Neural cell (in vitro differentiated cells): ENCODE data around the gene ENO3. TPM values are rescaled to one million over a fixed set of nuclear protein-coding genes. Genes with fewer than 3 reads are reported as not detected.

Experiments used
- H2AFZ ChIP-seq: fragments of 200-600, 300-800 bp; sonication (generic), shearing (Covaris generic); 2 replicates; pipeline ENCODE4 v1.6.0; 2014; ENCODE audit warnings: low read depth, mild to moderate bottlenecking, antibody characterized with exemption, low read length, moderate library complexity
- H3F3A ChIP-seq: fragments of 200-600 bp; shearing (Covaris generic); 2 replicates; pipeline ENCODE4 v1.6.1; 2016; ENCODE audit warnings: mild to moderate bottlenecking, moderate library complexity, mixed read lengths, antibody characterized with exemption, low read length; ENCODE audit not compliant: insufficient read depth, poor library complexity, severe bottlenecking
- H3K27ac ChIP-seq: fragments of 200-600, 300-800 bp; sonication (generic), shearing (Covaris generic); 2 replicates; pipeline ENCODE4 v1.5.1; 2014; ENCODE audit warnings: mild to moderate bottlenecking, low read length, moderate library complexity
- H3K27me3 ChIP-seq: fragments of 300-800, 200-600 bp; sonication (generic), shearing (Covaris generic); 2 replicates; pipeline ENCODE4 v1.6.0; 2014; ENCODE audit warnings: mild to moderate bottlenecking, low read depth, low read length, moderate library complexity; ENCODE audit not compliant: insufficient read depth
- H3K36me3 ChIP-seq: fragments of 300-800, 200-600 bp; sonication (generic), shearing (Covaris generic); 2 replicates; pipeline ENCODE4 v1.5.1; 2014; ENCODE audit warnings: mild to moderate bottlenecking, antibody characterized with exemption, low read length, moderate library complexity; ENCODE audit not compliant: insufficient read depth
- H3K4me2 ChIP-seq: fragments of 300-800, 200-600 bp; sonication (generic), shearing (Covaris generic); 2 replicates; pipeline ENCODE4 v1.6.0; 2014; ENCODE audit warnings: mild to moderate bottlenecking, low read length
- H3K4me3 ChIP-seq: fragments of 300-800, 200-600 bp; sonication (generic), shearing (Covaris generic); 2 replicates; pipeline ENCODE4 v1.5.1; 2014; ENCODE audit warnings: mild to moderate bottlenecking, low read length, moderate library complexity
- H3K79me2 ChIP-seq: fragments of 200-600 bp; shearing (Covaris generic); replicated peaks from 2 replicates; pipeline ENCODE4 v1.6.0; 2014; ENCODE audit warnings: mild to moderate bottlenecking, low read length, moderate library complexity; ENCODE audit not compliant: insufficient read depth
- H3K9ac ChIP-seq: fragments of 300-800, 200-600 bp; sonication (generic), shearing (Covaris generic); 2 replicates; pipeline ENCODE4 v1.6.1; 2016; ENCODE audit warnings: mild to moderate bottlenecking, low read length, mixed read lengths
- H3K9me2 ChIP-seq: fragments of 200-600 bp; shearing (Covaris generic); 2 replicates; pipeline ENCODE4 v1.6.1; 2016; ENCODE audit warnings: mild to moderate bottlenecking, low read length, mixed read lengths; ENCODE audit not compliant: insufficient read depth
- H3K9me3 ChIP-seq: fragments of 200-600, 300-800 bp; sonication (generic), shearing (Covaris generic); 2 replicates; pipeline ENCODE4 v1.6.1; 2016; ENCODE audit warnings: mild to moderate bottlenecking, mixed run types, low read length, moderate library complexity, mixed read lengths
- H4K20me1 ChIP-seq: fragments of 200-600 bp; shearing (Covaris generic); 2 replicates; pipeline ENCODE4 v1.6.1; 2016; ENCODE audit warnings: mild to moderate bottlenecking, mixed run types; ENCODE audit not compliant: insufficient read depth
- EP300 ChIP-seq: fragments of 450-650 bp; conservative IDR thresholded peaks from 2 replicates; pipeline ENCODE4 v1.6.1; 2014; ENCODE audit warnings: antibody characterized with exemption, mild to moderate bottlenecking, moderate library complexity; ENCODE audit not compliant: poor library complexity, severe bottlenecking
- EZH2 ChIP-seq: fragments of 200-600, 300-800 bp; shearing (Covaris generic), sonication (generic); IDR thresholded peaks from 2 replicates; pipeline ENCODE4 v1.6.1; 2014; ENCODE audit warnings: antibody characterized with exemption, low read length, borderline replicate concordance, mild to moderate bottlenecking; ENCODE audit not compliant: insufficient read depth, poor library complexity, severe bottlenecking
- MXI1 ChIP-seq: fragments of 450-650 bp; conservative IDR thresholded peaks from 2 replicates; pipeline ENCODE4 v1.6.1; 2014; ENCODE audit warnings: antibody characterized with exemption, mild to moderate bottlenecking; ENCODE audit not compliant: poor library complexity, severe bottlenecking
- POLR2AphosphoS5 ChIP-seq: IDR thresholded peaks from 2 replicates; pipeline ENCODE4 v1.6.1; 2012
- RAD21 ChIP-seq: fragments of 450-650 bp; conservative IDR thresholded peaks from 2 replicates; pipeline ENCODE4 v1.6.1; 2014; ENCODE audit warnings: antibody characterized with exemption, mild to moderate bottlenecking, moderate library complexity
- SMC3 ChIP-seq: fragments of 450-650 bp; conservative IDR thresholded peaks from 2 replicates; pipeline ENCODE4 v1.6.1; 2014; ENCODE audit warnings: antibody characterized with exemption, mild to moderate bottlenecking, moderate library complexity; ENCODE audit not compliant: poor library complexity
- TAF1 ChIP-seq: IDR thresholded peaks from 2 replicates; pipeline ENCODE4 v1.6.1; 2012; ENCODE audit warnings: low read depth
- polyA plus RNA-seq: library from polyadenylated mRNA; depleted of rRNA; stranded (reverse); fragments of >200 nt; gene quantifications from 2 replicates; pipeline ENCODE4 v1.2.3, GENCODE V29; 2014
- TF ChIP-seq, protein P1 (sequence below): fragments of 450-650 bp; IDR thresholded peaks from 2 replicates; pipeline ENCODE4 v1.5.1; 2014; ENCODE audit warnings: antibody characterized with exemption, mild to moderate bottlenecking, moderate library complexity; ENCODE audit not compliant: poor library complexity, severe bottlenecking
- TF ChIP-seq, protein P2 (sequence below): IDR thresholded peaks from 2 replicates; pipeline ENCODE4 v1.6.1; 2012; ENCODE audit warnings: borderline replicate concordance

Gene ENO3
- polyA plus RNA-seq, 1 donor from 2014 or later: 2.3 TPM

- Histone ChIP-seq H2AFZ (no peak overlapping the region), H3K27me3 (no peaks in the 10 kb centered on the region), H3K27ac (no peak overlapping the region), H3K9me2 (no peaks in the 10 kb centered on the region), H4K20me1 (no peaks in the 10 kb centered on the region), H3K36me3 (no peaks in the 10 kb centered on the region), H3K9ac (no peak overlapping the region), H3K4me2 (no peak overlapping the region), H3F3A (no peaks in the 10 kb centered on the region), H3K4me3 (no peak overlapping the region), H3K9me3 (no peaks in the 10 kb centered on the region), H3K79me2 (no peaks in the 10 kb centered on the region)
- TF ChIP-seq SMC3 (no peak), EP300 (no peak), EZH2 (no peak), POLR2AphosphoS5 (no peak), TAF1 (no peak), MXI1 (no peak), RAD21 (no peak)
- TF ChIP-seq, protein P1, sequence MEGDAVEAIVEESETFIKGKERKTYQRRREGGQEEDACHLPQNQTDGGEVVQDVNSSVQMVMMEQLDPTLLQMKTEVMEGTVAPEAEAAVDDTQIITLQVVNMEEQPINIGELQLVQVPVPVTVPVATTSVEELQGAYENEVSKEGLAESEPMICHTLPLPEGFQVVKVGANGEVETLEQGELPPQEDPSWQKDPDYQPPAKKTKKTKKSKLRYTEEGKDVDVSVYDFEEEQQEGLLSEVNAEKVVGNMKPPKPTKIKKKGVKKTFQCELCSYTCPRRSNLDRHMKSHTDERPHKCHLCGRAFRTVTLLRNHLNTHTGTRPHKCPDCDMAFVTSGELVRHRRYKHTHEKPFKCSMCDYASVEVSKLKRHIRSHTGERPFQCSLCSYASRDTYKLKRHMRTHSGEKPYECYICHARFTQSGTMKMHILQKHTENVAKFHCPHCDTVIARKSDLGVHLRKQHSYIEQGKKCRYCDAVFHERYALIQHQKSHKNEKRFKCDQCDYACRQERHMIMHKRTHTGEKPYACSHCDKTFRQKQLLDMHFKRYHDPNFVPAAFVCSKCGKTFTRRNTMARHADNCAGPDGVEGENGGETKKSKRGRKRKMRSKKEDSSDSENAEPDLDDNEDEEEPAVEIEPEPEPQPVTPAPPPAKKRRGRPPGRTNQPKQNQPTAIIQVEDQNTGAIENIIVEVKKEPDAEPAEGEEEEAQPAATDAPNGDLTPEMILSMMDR: no peak
- TF ChIP-seq, protein P2, sequence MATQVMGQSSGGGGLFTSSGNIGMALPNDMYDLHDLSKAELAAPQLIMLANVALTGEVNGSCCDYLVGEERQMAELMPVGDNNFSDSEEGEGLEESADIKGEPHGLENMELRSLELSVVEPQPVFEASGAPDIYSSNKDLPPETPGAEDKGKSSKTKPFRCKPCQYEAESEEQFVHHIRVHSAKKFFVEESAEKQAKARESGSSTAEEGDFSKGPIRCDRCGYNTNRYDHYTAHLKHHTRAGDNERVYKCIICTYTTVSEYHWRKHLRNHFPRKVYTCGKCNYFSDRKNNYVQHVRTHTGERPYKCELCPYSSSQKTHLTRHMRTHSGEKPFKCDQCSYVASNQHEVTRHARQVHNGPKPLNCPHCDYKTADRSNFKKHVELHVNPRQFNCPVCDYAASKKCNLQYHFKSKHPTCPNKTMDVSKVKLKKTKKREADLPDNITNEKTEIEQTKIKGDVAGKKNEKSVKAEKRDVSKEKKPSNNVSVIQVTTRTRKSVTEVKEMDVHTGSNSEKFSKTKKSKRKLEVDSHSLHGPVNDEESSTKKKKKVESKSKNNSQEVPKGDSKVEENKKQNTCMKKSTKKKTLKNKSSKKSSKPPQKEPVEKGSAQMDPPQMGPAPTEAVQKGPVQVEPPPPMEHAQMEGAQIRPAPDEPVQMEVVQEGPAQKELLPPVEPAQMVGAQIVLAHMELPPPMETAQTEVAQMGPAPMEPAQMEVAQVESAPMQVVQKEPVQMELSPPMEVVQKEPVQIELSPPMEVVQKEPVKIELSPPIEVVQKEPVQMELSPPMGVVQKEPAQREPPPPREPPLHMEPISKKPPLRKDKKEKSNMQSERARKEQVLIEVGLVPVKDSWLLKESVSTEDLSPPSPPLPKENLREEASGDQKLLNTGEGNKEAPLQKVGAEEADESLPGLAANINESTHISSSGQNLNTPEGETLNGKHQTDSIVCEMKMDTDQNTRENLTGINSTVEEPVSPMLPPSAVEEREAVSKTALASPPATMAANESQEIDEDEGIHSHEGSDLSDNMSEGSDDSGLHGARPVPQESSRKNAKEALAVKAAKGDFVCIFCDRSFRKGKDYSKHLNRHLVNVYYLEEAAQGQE: no peak
These were observed 7.2 kb downstream of the ENO3 start for GRCh38 chr17:4958102-4958501.

- no peaks in the 10 kb centered on the region for H4K20me1 ChIP-seq
- no peaks in the 10 kb centered on the region for H3K9me3 ChIP-seq
- H3K27me3 ChIP-seq: no peaks in the 10 kb centered on the region
- no peaks in the 10 kb centered on the region for H3F3A ChIP-seq
- no peak overlapping the region for H3K4me3 ChIP-seq
- TF ChIP-seq MXI1 (no peak), EZH2 (no peak), EP300 (no peak), RAD21 (no peak), TAF1 (no peak), POLR2AphosphoS5 (no peak), SMC3 (no peak)
- TF ChIP-seq, protein P1: no peak
- TF ChIP-seq, protein P2: no peak
- no peak overlapping the region for H3K27ac ChIP-seq
- H3K36me3 ChIP-seq: no peaks in the 10 kb centered on the region
- no peak overlapping the region for H3K9ac ChIP-seq
- H3K79me2 ChIP-seq: no peaks in the 10 kb centered on the region
- no peaks in the 10 kb centered on the region for H3K9me2 ChIP-seq
- no peak overlapping the region for H2AFZ ChIP-seq
- no peak overlapping the region for H3K4me2 ChIP-seq
These were observed 8.5 kb downstream of the ENO3 start for GRCh38 chr17:4959261-4959965.
